AG09309 (cell line): ENCODE data around the gene KLHL29.

ENCODE experiments used
- DNase-seq: peaks from one replicate; pipeline ENCODE4 v3.0.0-alpha.2; 2010; ENCODE audit warnings: low read depth
- H3K4me3 ChIP-seq: 2 replicates; pipeline ENCODE4 v1.5.1; 2011; ENCODE audit warnings: mild to moderate bottlenecking, low read depth, low read length, moderate library complexity; ENCODE audit not compliant: control insufficient read depth
- TF ChIP-seq, protein P1 (sequence below): IDR thresholded peaks from 2 replicates; pipeline ENCODE4 v1.5.1; 2011; ENCODE audit warnings: mild to moderate bottlenecking, low read depth, low read length, inconsistent platforms; ENCODE audit not compliant: insufficient read depth, control insufficient read depth; ENCODE audit errors: missing control alignments

The KLHL29 gene

GRCh38 chr2:23548143-23548769, 163.3 kb downstream of the KLHL29 start:
- H3K4me3 ChIP-seq, result no peak overlapping the region
- no peak for DNase-seq
- TF ChIP-seq, protein P1, sequence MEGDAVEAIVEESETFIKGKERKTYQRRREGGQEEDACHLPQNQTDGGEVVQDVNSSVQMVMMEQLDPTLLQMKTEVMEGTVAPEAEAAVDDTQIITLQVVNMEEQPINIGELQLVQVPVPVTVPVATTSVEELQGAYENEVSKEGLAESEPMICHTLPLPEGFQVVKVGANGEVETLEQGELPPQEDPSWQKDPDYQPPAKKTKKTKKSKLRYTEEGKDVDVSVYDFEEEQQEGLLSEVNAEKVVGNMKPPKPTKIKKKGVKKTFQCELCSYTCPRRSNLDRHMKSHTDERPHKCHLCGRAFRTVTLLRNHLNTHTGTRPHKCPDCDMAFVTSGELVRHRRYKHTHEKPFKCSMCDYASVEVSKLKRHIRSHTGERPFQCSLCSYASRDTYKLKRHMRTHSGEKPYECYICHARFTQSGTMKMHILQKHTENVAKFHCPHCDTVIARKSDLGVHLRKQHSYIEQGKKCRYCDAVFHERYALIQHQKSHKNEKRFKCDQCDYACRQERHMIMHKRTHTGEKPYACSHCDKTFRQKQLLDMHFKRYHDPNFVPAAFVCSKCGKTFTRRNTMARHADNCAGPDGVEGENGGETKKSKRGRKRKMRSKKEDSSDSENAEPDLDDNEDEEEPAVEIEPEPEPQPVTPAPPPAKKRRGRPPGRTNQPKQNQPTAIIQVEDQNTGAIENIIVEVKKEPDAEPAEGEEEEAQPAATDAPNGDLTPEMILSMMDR, result no peak

- TF ChIP-seq, protein P1, result no peak
- no peak overlapping the region for H3K4me3 ChIP-seq
- no peak for DNase-seq
Observed at GRCh38 chr2:23549051-23549450, 164.1 kb downstream of the KLHL29 start.

DNA sequence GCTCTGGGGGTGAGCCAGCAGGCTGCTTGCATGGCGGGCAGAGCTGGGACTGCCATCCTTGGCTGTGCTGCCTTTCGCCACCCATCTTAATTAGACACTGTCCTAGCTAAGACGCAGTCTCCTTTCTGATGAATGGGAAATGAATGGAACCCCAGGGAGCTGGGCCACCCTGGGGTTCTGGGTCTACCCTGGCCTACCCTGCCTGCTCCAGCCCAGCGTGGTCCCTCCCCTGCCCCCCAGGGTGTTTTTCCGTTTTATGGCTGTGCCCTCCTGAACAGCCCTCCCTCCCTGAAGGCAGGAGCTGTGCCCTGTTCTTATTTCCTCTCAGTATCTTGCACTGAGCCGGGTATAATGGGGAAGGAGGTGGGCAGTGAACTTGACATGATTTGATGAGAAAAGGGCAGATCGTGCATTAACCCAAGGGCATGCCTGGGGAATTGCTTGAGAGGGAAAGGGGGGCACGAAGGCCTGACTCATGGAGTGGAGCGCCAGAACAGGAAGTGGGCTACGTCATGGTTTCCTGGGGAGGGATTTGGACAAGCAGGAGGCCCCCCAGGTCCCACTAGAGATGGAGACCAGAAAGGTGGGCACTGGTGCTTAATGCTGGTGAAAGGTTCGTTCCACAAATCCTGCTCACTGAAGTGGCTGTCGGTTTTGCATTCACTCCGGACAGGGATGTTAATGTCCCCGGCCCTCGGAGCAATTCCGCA, 165.0 kb downstream of the KLHL29 start:
- no peak for DNase-seq
- TF ChIP-seq, protein P1, result no peak
- no peak overlapping the region for H3K4me3 ChIP-seq

DNA sequence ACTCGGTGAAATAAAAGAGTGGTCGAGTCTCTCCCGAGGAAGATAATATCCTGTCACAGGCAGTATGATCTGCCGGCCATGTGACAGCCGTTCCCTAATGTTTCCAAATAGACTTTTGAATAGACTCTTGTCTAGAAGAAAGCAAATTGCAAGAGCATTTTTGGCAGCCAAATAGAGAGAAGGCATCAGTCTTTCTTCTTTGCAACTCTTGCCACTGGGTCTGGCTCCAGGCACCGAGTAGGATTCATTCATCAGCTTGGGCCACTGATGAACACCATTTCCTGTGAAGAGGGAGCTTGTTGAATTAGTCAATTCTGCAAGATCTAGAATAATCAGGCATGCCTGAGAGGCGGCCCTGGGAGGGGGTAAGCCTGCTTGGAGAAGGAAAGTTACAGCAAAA, 165.6 kb downstream of the KLHL29 start:
- no peak for DNase-seq
- no peak overlapping the region for H3K4me3 ChIP-seq
- TF ChIP-seq, protein P1, result no peak

GRCh38 chr2:23551875-23552274, 166.9 kb downstream of the KLHL29 start:
- no peak for DNase-seq
- H3K4me3 ChIP-seq, result no peak overlapping the region
- TF ChIP-seq, protein P1, result no peak

- TF ChIP-seq, protein P1, result no peak
- no peak overlapping the region for H3K4me3 ChIP-seq
Observed at GRCh38 chr2:23553561-23553960, 168.6 kb downstream of the KLHL29 start.

More at GRCh38 chr2:23553561-23553960, 168.6 kb downstream of the KLHL29 start:
- DNase-seq, result no peak
